Right lobe of liver (tissue), 6 donors: ENCODE measurements around the gene NDUFA3. TPM values are rescaled to one million over a fixed set of nuclear protein-coding genes. Genes with fewer than 3 reads are reported as not detected.

Experiments used
- ATAC-seq, 4 donors: fragments of 200-7000 bp; cut with Tn5 transposase; one replicate each; pipeline ENCODE4 v1.9.1; 2020; ENCODE audit warnings: mild to moderate bottlenecking in 4 of 4, moderate library complexity in 4 of 4
- DNase-seq, 3 donors: peaks; one replicate each; pipeline ENCODE4 v3.0.0-alpha.2; 2020
- H3K27ac ChIP-seq, 3 donors: fragments of 200-600 bp; one replicate each; pipeline ENCODE4 v1.8.0; 2022
- H3K27me3 ChIP-seq, 2 donors: fragments of 200-600 bp; one replicate each; pipeline ENCODE4 v1.8.0; 2022
- H3K36me3 ChIP-seq, 4 donors: fragments of 200-600 bp; sonication (generic) in 1 of 4; one replicate each; pipeline versions ENCODE4 v1.5.1 to v1.8.0; 2017 to 2022; ENCODE audit warnings: control low read depth in 1 of 4
- H3K4me1 ChIP-seq, 4 donors: fragments of 200-600 bp; sonication (generic) in 1 of 4; one replicate each; pipeline versions ENCODE4 v1.5.1 to v1.8.0; 2017 to 2022; ENCODE audit warnings: control low read depth in 1 of 4
- H3K4me3 ChIP-seq, 3 donors: fragments of 200-600 bp; one replicate each; pipeline ENCODE4 v1.8.0; 2022
- H3K9me3 ChIP-seq, 4 donors: fragments of 200-600 bp; sonication (generic) in 1 of 4; one replicate each; pipeline versions ENCODE4 v1.5.1 to v1.8.0; 2017 to 2022; ENCODE audit warnings: control low read depth in 1 of 4
- POLR2A ChIP-seq: fragments of 450-650 bp; IDR thresholded peaks from one replicate; pipeline ENCODE4 v1.6.1; 2017; ENCODE audit warnings: antibody characterized with exemption, mild to moderate bottlenecking
- WGBS: methylation state at CpG from one replicate; pipeline ENCODE4 v1.1.6; 2018; ENCODE audit warnings: low coverage, low lambda C conversion rate; ENCODE audit not compliant: insufficient coverage; ENCODE audit errors: missing lambda C conversion rate; 5-methylcytosine and 5-hydroxymethylcytosine counted together
- intact Hi-C, 2 donors: fragments of 100-400 bp; cut with DNase I; formaldehyde crosslinking; loops; one replicate each; pipeline versions ENCODE4 v1.11.2 to v1.14.1; 2022
- total RNA-seq, 6 experiments: library from RNA; depleted of rRNA in 2 of 6; stranded (reverse); fragments of >200 nt in 2 of 6; fragmentation: NEBNext Ultra II Directional in 3 of 6; extraction: Animal tissue kit (Norgen Biotek cat#: 25700) in 3 of 6; gene quantifications; one replicate each; pipeline versions ENCODE4 v1.1.0 to v1.2.4, GENCODE V29; 2016 to 2023
- TF ChIP-seq, protein P1 (sequence below), 4 donors: fragments of 200-600 bp in 3 of 4; fragments of 450-650 bp in 1 of 4; IDR thresholded peaks; one replicate each; pipeline versions ENCODE4 v1.5.1 to v1.8.0; 2016 to 2022; ENCODE audit warnings: antibody characterized with exemption in 4 of 4, mild to moderate bottlenecking in 2 of 4
- donor health status: DM: no; HTN: yes; CAD: no.
- donor health status: DM: no; HTN: no; CAD: no.
- donor health status: DM: no; HTN: no; CAD: no.
- donor health status: DM: no; HTN: yes; CAD: no.
- donor health status: DM: no; HTN: yes; CAD: no.

NDUFA3 gene
- total RNA-seq, 6 experiments from 2014 or later: 29.2 to 77.3 (median 70.1) TPM

- H3K27ac ChIP-seq: no peak overlapping the region
- H3K27me3 ChIP-seq: no peaks in the 10 kb centered on the region
- H3K9me3 ChIP-seq: no peaks in the 10 kb centered on the region
- 100% methylated on average over 1 of the region's 19 CpGs for WGBS
- ATAC-seq (no peak), DNase-seq (no peak)
- peaks cover 0 to 81% (median 30%) of the 10 kb centered on the region in 4 donors for H3K36me3 ChIP-seq
- intact Hi-C loops: no loop called here
- no peak overlapping the region for H3K4me3 ChIP-seq
- no peaks in the 10 kb centered on the region for H3K4me1 ChIP-seq
- no peak for TF ChIP-seq POLR2A
- TF ChIP-seq, protein P1, sequence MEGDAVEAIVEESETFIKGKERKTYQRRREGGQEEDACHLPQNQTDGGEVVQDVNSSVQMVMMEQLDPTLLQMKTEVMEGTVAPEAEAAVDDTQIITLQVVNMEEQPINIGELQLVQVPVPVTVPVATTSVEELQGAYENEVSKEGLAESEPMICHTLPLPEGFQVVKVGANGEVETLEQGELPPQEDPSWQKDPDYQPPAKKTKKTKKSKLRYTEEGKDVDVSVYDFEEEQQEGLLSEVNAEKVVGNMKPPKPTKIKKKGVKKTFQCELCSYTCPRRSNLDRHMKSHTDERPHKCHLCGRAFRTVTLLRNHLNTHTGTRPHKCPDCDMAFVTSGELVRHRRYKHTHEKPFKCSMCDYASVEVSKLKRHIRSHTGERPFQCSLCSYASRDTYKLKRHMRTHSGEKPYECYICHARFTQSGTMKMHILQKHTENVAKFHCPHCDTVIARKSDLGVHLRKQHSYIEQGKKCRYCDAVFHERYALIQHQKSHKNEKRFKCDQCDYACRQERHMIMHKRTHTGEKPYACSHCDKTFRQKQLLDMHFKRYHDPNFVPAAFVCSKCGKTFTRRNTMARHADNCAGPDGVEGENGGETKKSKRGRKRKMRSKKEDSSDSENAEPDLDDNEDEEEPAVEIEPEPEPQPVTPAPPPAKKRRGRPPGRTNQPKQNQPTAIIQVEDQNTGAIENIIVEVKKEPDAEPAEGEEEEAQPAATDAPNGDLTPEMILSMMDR (IDR thresholded peaks at IDR 0.05): no peak
Observed at GRCh38 chr19:54124393-54124792, 21.7 kb downstream of the NDUFA3 start.

DNA sequence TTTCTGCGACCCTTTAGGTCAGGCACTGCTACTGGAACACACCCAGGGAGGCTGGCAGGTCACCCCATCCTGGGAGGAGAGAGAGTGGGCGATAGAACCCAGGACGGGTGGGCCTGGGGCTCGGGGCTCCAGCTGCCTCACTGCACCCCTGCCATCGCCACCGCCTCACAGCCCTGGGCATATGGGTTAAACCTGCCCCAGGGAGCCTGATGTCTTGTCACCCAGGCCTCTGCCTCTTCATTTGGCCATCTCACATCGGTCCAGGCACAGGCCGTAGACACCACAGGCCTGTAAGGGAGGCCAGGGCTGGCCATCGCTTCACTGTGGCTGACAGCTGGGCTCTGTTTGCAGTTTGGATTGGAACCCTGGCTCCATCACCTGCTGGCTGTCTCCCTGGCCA lies 23.1 kb downstream of the NDUFA3 start:
- peaks cover 0 to 74% (median 27%) of the 10 kb centered on the region in 4 donors for H3K36me3 ChIP-seq
- DNase-seq (no peak), ATAC-seq (no peak)
- no peak overlapping the region for H3K27ac ChIP-seq
- H3K4me1 ChIP-seq: no peaks in the 10 kb centered on the region
- WGBS: no CpG with 5 or more reads among the region's 9 CpGs
- intact Hi-C loops: no loop called here
- no peaks in the 10 kb centered on the region for H3K9me3 ChIP-seq
- no peaks in the 10 kb centered on the region for H3K27me3 ChIP-seq
- TF ChIP-seq, protein P1 (IDR thresholded peaks at IDR 0.05): no peak
- TF ChIP-seq POLR2A: no peak
- H3K4me3 ChIP-seq: no peak overlapping the region

GRCh38 chr19:54127688-54128440 lies 25.2 kb downstream of the NDUFA3 start:
- intact Hi-C loops: no loop called here
- WGBS: 87% methylated on average over 10 of the region's 44 CpGs
- no peak for ATAC-seq

DNA sequence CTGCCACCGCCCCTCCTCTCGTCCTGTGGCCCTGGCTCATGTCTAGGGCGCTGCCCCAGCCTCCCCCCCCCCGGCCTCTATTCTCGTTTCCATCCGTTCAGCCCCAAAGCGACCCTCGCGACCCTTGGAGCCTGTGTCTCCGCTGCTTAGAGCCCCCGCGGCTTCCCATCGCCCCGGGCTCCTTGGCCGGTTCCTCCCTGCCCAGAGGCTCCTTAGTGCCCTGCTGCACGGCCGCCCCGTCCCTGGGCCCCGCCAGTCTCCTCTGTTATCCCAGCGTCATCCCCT lies 25.7 kb downstream of the NDUFA3 start:
- WGBS: 83% methylated on average over 12 of the region's 20 CpGs
- H3K4me1 ChIP-seq: no peaks in the 10 kb centered on the region
- no peaks in the 10 kb centered on the region for H3K9me3 ChIP-seq
- ATAC-seq (no peak), DNase-seq (no peak)
- TF ChIP-seq POLR2A: no peak
- TF ChIP-seq, protein P1 (IDR thresholded peaks at IDR 0.05): no peak
- intact Hi-C loops: no loop called here
- no peak overlapping the region for H3K27ac ChIP-seq
- H3K27me3 ChIP-seq: no peaks in the 10 kb centered on the region
- H3K4me3 ChIP-seq: no peak overlapping the region
- H3K36me3 ChIP-seq: peaks cover 0 to 70% (median 26%) of the 10 kb centered on the region in 4 donors

More at GRCh38 chr19:54127688-54128440, 25.2 kb downstream of the NDUFA3 start:
- Histone ChIP-seq H3K36me3 (peaks cover 0 to 72% (median 27%) of the 10 kb centered on the region in 4 donors), H3K4me1 (no peaks in the 10 kb centered on the region), H3K9me3 (no peaks in the 10 kb centered on the region), H3K4me3 (no peak overlapping the region), H3K27me3 (no peaks in the 10 kb centered on the region), H3K27ac (no peak overlapping the region)
- no peak for TF ChIP-seq POLR2A
- TF ChIP-seq, protein P1 (IDR thresholded peaks at IDR 0.05): no peak
- DNase-seq: no peak
